HepG2 (cell line): Measurements from ENCODE around the gene CPNE1. TPM values are rescaled to one million over a fixed set of nuclear protein-coding genes. Genes with fewer than 3 reads are reported as not detected.

Experiments used
- ATAC-seq: fragments of 200-7000 bp; cut with Tn5 transposase; 3 replicates; pipeline ENCODE4 v1.9.1; 2020; ENCODE audit warnings: mild to moderate bottlenecking, moderate library complexity
- BruUV-seq: library from RNA; stranded (reverse); fragments of 400-500 nt; replicated peaks from 2 replicates; lab custom pipeline; 2021; lab: Mats Ljungman, UMichigan
- CTCF ChIA-PET: fragments of 300-600 bp; formaldehyde crosslinking; extraction: SDS; loops from one replicate; lab custom pipeline; 2021; ENCODE audit warnings: low total read pairs, inconsistent platforms, low intra/inter-chr PET ratio; lab: Yijun Ruan, JAX
- POLR2A ChIA-PET: fragments of 350-600 bp; sonication (Branson Sonifier 250); formaldehyde crosslinking; loops from one replicate; lab custom pipeline; 2020; ENCODE audit warnings: antibody characterized with exemption, inconsistent platforms; lab: Yijun Ruan, JAX
- DNase-seq: peaks from one replicate; pipeline ENCODE4 v3.0.0-alpha.2; 2015; ENCODE audit warnings: low spot score
- FAIRE-seq: peaks from 3 replicates; lab custom pipeline; 2011; peaks lifted over from hg19 to GRCh38; lab: Jason Lieb, UNC
- H2AFZ ChIP-seq: one replicate; pipeline ENCODE4 v1.6.1; 2011; ENCODE audit warnings: low read length, inconsistent platforms
- H3K27ac ChIP-seq: fragments of 300-600 bp; 3 replicates; pipeline ENCODE4 v1.8.0; 2011; ENCODE audit warnings: mixed run types, mild to moderate bottlenecking, mixed read lengths, low read length, inconsistent platforms; ENCODE audit not compliant: insufficient read depth; ENCODE audit errors: extremely low read length
- H3K27me3 ChIP-seq, 2 experiments: fragments of 200-600 bp in 1 of 2; 2 replicates in 1 of 2; 3 replicates in 1 of 2; pipeline versions ENCODE4 v1.6.0 to v1.8.0; 2011; ENCODE audit warnings: low read length in 2 of 2, mild to moderate bottlenecking in 2 of 2, moderate library complexity in 2 of 2, inconsistent platforms in 1 of 2; ENCODE audit not compliant: insufficient read depth in 2 of 2, control insufficient read depth in 1 of 2
- H3K36me3 ChIP-seq, 2 experiments: fragments of 200-600 bp in 1 of 2; replicated peaks in 1 of 2; 2 replicates in 1 of 2; 3 replicates in 1 of 2; pipeline versions ENCODE4 v1.5.1 to v1.8.0; 2011; ENCODE audit warnings: low read length in 2 of 2, inconsistent platforms in 1 of 2; ENCODE audit not compliant: insufficient read depth in 2 of 2, control insufficient read depth in 1 of 2
- H3K4me1 ChIP-seq: 2 replicates; pipeline ENCODE4 v1.5.1; 2012; ENCODE audit warnings: low read length, inconsistent platforms; ENCODE audit not compliant: insufficient read depth
- H3K4me2 ChIP-seq: 2 replicates; pipeline ENCODE4 v1.6.0; 2011; ENCODE audit warnings: low read depth, low read length, inconsistent platforms
- H3K4me3 ChIP-seq, 3 experiments: fragments of 200-600 bp in 1 of 3; sonication (generic), shearing (Covaris generic) in 1 of 3; replicated peaks in 1 of 3; 2 replicates each; pipeline ENCODE4 v1.5.1; 2011 to 2016; ENCODE audit warnings: low read length in 3 of 3, inconsistent platforms in 2 of 3, low read depth in 2 of 3, mild to moderate bottlenecking in 2 of 3, control low read depth in 1 of 3, mixed read lengths in 1 of 3; ENCODE audit not compliant: insufficient read depth in 1 of 3
- H3K79me2 ChIP-seq: one replicate; pipeline ENCODE4 v1.6.1; 2011; ENCODE audit warnings: low read length, inconsistent platforms; ENCODE audit not compliant: insufficient read depth
- H3K9ac ChIP-seq: 2 replicates; pipeline ENCODE4 v1.6.0; 2011; ENCODE audit warnings: mild to moderate bottlenecking, low read depth, low read length, inconsistent platforms; ENCODE audit not compliant: insufficient read depth
- H3K9me3 ChIP-seq: 2 replicates; pipeline ENCODE4 v1.5.1; 2012; ENCODE audit warnings: mild to moderate bottlenecking, low read length
- H4K20me1 ChIP-seq: 2 replicates; pipeline ENCODE4 v1.6.0; 2011; ENCODE audit warnings: inconsistent platforms, mild to moderate bottlenecking, low read length, moderate library complexity; ENCODE audit not compliant: insufficient read depth
- FOXJ3 ChIP-seq: sonication (generic); formaldehyde crosslinking; IDR thresholded peaks from 2 replicates; pipeline ENCODE4 v1.4.0; 2020; ENCODE audit warnings: missing genetic modification reagents, mild to moderate bottlenecking, borderline replicate concordance
- HCFC1 ChIP-seq: fragments of 150-350 bp; IDR thresholded peaks from 2 replicates; pipeline ENCODE4 v1.6.1; 2014; ENCODE audit warnings: low read depth, low read length
- MTA1 ChIP-seq: sonication (generic); formaldehyde crosslinking; IDR thresholded peaks from 2 replicates; pipeline ENCODE4 v1.4.0; 2020; ENCODE audit warnings: missing genetic modification reagents, mild to moderate bottlenecking, borderline replicate concordance
- NR3C1 ChIP-seq: sonication (generic); formaldehyde crosslinking; IDR thresholded peaks from 2 replicates; pipeline ENCODE4 v1.4.0; 2020; ENCODE audit warnings: missing genetic modification reagents
- ZBTB1 ChIP-seq: sonication (generic); formaldehyde crosslinking; IDR thresholded peaks from 2 replicates; pipeline ENCODE4 v1.4.0; 2020; ENCODE audit warnings: missing genetic modification reagents, borderline replicate concordance
- ZNF256 ChIP-seq: sonication (generic); formaldehyde crosslinking; conservative IDR thresholded peaks from 2 replicates; pipeline ENCODE4 v1.4.0; 2020; ENCODE audit warnings: missing genetic modification reagents
- ZNF263 ChIP-seq: sonication (generic); formaldehyde crosslinking; IDR thresholded peaks from 2 replicates; pipeline ENCODE4 v1.4.0; 2020; ENCODE audit warnings: missing genetic modification reagents
- ZNF274 ChIP-seq: sonication (generic); formaldehyde crosslinking; IDR thresholded peaks from 2 replicates; pipeline ENCODE4 v1.5.1; 2020; ENCODE audit warnings: mild to moderate bottlenecking, missing genetic modification reagents
- ZNF616 ChIP-seq: sonication (generic); formaldehyde crosslinking; IDR thresholded peaks from 2 replicates; pipeline ENCODE4 v1.5.0; 2020; ENCODE audit warnings: low read depth, mild to moderate bottlenecking, missing genetic modification reagents
- WGBS: methylation state at CpG from one replicate; pipeline ENCODE4 v1.1.6; 2017; ENCODE audit warnings: low lambda C conversion rate; 5-methylcytosine and 5-hydroxymethylcytosine counted together
- in situ Hi-C: cut with HindIII; loops from 2 replicates; pipeline ENCODE4 v1.10.0; 2017; ENCODE audit warnings: low pct_unique_long_range_greater_than_20kb; ENCODE audit not compliant: extremely low pct_ligation_motif_present
- intact Hi-C: fragments of 100-400 bp; cut with micrococcal nuclease; formaldehyde crosslinking; loops from one replicate; pipeline ENCODE4 v1.10.0; 2022; ENCODE audit not compliant: unreplicated experiment
- polyA plus RNA-seq, 8 experiments: library from polyadenylated mRNA; depleted of rRNA in 3 of 8; stranded (reverse) in 7 of 8; unstranded in 1 of 8; fragments of >200 nt; fragmentation: Illumina TruSeq in 4 of 8; extraction: Trizol in 4 of 8; gene quantifications; 2 replicates each; pipeline versions ENCODE4 v1.2.1 to v1.2.3, GENCODE V29; 2011 to 2016; ENCODE audit warnings: low read depth in 4 of 8, missing spikeins in 1 of 8, mixed read lengths in 1 of 8; ENCODE audit not compliant: insufficient read depth in 1 of 8
- total RNA-seq, 5 experiments: library from RNA; depleted of rRNA; stranded (reverse); fragments of >200 nt; fragmentation: Illumina TruSeq; extraction: Trizol; gene quantifications; 2 replicates each; pipeline ENCODE4 v1.2.3, GENCODE V29; 2016; ENCODE audit warnings: low read depth in 1 of 5

Gene CPNE1
- total and polyA plus RNA-seq, 2 of the 13 experiments (the other 11 are each of a cell fraction or from before 2014, with no cell fraction given): 408 to 431 TPM

- peaks cover 8% of the 10 kb centered on the region for H3K4me1 ChIP-seq
- in situ Hi-C loops (no loop called here), intact Hi-C loops (no loop called here)
- H3K4me3 ChIP-seq: no peak overlapping the region
- no peak for FAIRE-seq
- POLR2A ChIA-PET: no interaction called here
- no peak overlapping the region for H3K27ac ChIP-seq
- H3K4me2 ChIP-seq: no peak overlapping the region
- H4K20me1 ChIP-seq: no peaks in the 10 kb centered on the region
- H3K27me3 ChIP-seq: peaks cover 0 to 10% of the 10 kb centered on the region in 2 experiments; a peak in 2 of 5 replicates
- WGBS: 39% methylated on average over 11 of the region's 12 CpGs
- H3K9me3 ChIP-seq: no peaks in the 10 kb centered on the region
- H2AFZ ChIP-seq: no peak overlapping the region
- no TSS peak for BruUV-seq
- CTCF ChIA-PET: no interaction called here
- TF ChIP-seq ZNF616 (no peak), ZNF263 (peak; percentile 58)
- ATAC-seq: peak; percentile 8; the same call in 2 of the 3 replicates
- H3K36me3 ChIP-seq: no peaks in the 10 kb centered on the region
- H3K79me2 ChIP-seq: no peaks in the 10 kb centered on the region
- H3K9ac ChIP-seq: no peak overlapping the region
- DNase-seq: no peak
Observed at GRCh38 chr20:35582741-35583404, 81.8 kb downstream of the CPNE1 start.

DNA sequence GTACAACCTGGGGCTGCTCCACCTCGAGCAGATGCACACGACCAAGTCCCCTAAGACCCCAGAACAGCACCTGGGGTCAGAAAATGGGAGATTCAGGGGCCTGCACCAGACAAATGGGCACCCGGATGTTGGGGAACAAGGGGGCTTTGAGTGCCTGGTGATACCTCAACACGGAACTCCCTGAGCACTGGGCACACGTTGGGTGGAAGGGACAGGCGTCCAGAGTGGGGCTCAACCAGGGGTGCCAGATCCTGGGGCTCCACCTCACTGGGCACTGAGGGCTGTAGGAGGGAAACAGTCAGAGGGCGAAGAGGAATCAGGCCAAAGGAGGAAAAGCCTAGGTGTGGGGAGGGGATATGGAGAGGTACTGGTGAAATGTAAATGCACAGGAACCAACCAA lies 82.6 kb downstream of the CPNE1 start:
- no peak overlapping the region for H3K27ac ChIP-seq
- no peak overlapping the region for H3K9ac ChIP-seq
- in situ Hi-C loops: no loop called here
- H3K9me3 ChIP-seq: no peaks in the 10 kb centered on the region
- no peaks in the 10 kb centered on the region for H3K36me3 ChIP-seq
- FAIRE-seq (no peak), ATAC-seq (no peak), DNase-seq (no peak)
- no TSS peak for BruUV-seq
- intact Hi-C loops: no loop called here
- H3K4me3 ChIP-seq: no peak overlapping the region
- H2AFZ ChIP-seq: no peak overlapping the region
- POLR2A ChIA-PET: no interaction called here
- H3K79me2 ChIP-seq: no peaks in the 10 kb centered on the region
- TF ChIP-seq MTA1 (peak; percentile 31; the same call in 1 of the 2 replicates), ZBTB1 (CRISPR knock-in tag) (no peak), HCFC1 (no peak), NR3C1 (no peak), FOXJ3 (CRISPR knock-in tag) (no peak), ZNF256 (CRISPR knock-in tag) (no peak), ZNF274 (CRISPR knock-in tag) (no peak)
- TF ChIP-seq, all 625 proteins: peak for 1
- 37% methylated on average over 7 of the region's 7 CpGs for WGBS
- CTCF ChIA-PET: no interaction called here
- Histone ChIP-seq H4K20me1 (no peaks in the 10 kb centered on the region), H3K27me3 (peaks cover 0 to 10% of the 10 kb centered on the region in 2 experiments; a peak in 2 of 5 replicates), H3K4me2 (no peak overlapping the region), H3K4me1 (peaks cover 8% of the 10 kb centered on the region)
